HEK293 (cell line): ENCODE data around the gene DROSHA.

Experiments used
- CTCF ChIA-PET: fragments of 350-600 bp; formaldehyde crosslinking; extraction: SDS; loops from one replicate; lab custom pipeline; 2021; ENCODE audit warnings: antibody characterized with exemption; lab: Yijun Ruan, JAX
- POLR2A ChIA-PET: fragments of 300-600 bp; formaldehyde crosslinking; extraction: SDS; loops from one replicate; lab custom pipeline; 2020; ENCODE audit warnings: antibody characterized with exemption, inconsistent platforms; lab: Yijun Ruan, JAX
- H3K27ac ChIP-seq: fragments of 200-500 bp; sonication (Bioruptor generic); 2 replicates; pipeline ENCODE4 v1.5.1; 2014; ENCODE audit warnings: low read depth, low read length, control low read depth, inconsistent platforms; ENCODE audit errors: extremely low read depth
- H3K36me3 ChIP-seq, 2 experiments: fragments of 200-500 bp in 1 of 2; sonication (Bioruptor generic) in 1 of 2; 1 replicate in 1 of 2; 2 replicates in 1 of 2; pipeline ENCODE4 v1.5.1; 2014 to 2017; ENCODE audit warnings: inconsistent platforms in 2 of 2, low read length in 2 of 2; ENCODE audit not compliant: control insufficient read depth in 2 of 2, insufficient read depth in 1 of 2
- H3K4me1 ChIP-seq: fragments of 200-500 bp; sonication (Bioruptor generic); 2 replicates; pipeline ENCODE4 v1.5.1; 2014; ENCODE audit warnings: mild to moderate bottlenecking, low read length, inconsistent platforms; ENCODE audit not compliant: control insufficient read depth, insufficient read depth
- H3K4me3 ChIP-seq: 2 replicates; pipeline ENCODE4 v1.5.1; 2011; ENCODE audit warnings: low read depth, mild to moderate bottlenecking, control low read depth, low read length, moderate library complexity
- H3K9me3 ChIP-seq: fragments of 200-500 bp; sonication (Bioruptor generic); 2 replicates; pipeline ENCODE4 v1.5.1; 2014; ENCODE audit warnings: low read depth, low read length, inconsistent platforms; ENCODE audit not compliant: control insufficient read depth, insufficient read depth
- ATF2 ChIP-seq: fragments of 450-650 bp; formaldehyde crosslinking; IDR thresholded peaks from 2 replicates; pipeline ENCODE4 v1.5.1; 2016; ENCODE audit warnings: missing biosample characterization, missing genetic modification characterization, low read depth
- GLIS2 ChIP-seq: fragments of 450-650 bp; formaldehyde crosslinking; IDR thresholded peaks from 2 replicates; pipeline ENCODE4 v1.5.1; 2016; ENCODE audit warnings: missing biosample characterization, missing genetic modification characterization
- MEIS1 ChIP-seq: sonication (generic); formaldehyde crosslinking; IDR thresholded peaks from 2 replicates; pipeline ENCODE4 v1.8.1; 2022; ENCODE audit warnings: missing genetic modification reagents, mild to moderate bottlenecking, borderline replicate concordance
- SETDB1 ChIP-seq: IDR thresholded peaks from one replicate; pipeline ENCODE4 v1.6.1; 2017; ENCODE audit warnings: mild to moderate bottlenecking, low read length, moderate library complexity, mixed read lengths; ENCODE audit not compliant: insufficient read length
- ZBTB49 ChIP-seq: fragments of 450-650 bp; formaldehyde crosslinking; IDR thresholded peaks from 2 replicates; pipeline ENCODE4 v1.5.1; 2016; ENCODE audit warnings: missing biosample characterization, missing genetic modification characterization, low read depth
- ZNF146 ChIP-seq: fragments of 450-650 bp; formaldehyde crosslinking; IDR thresholded peaks from 2 replicates; pipeline ENCODE4 v1.5.1; 2016; ENCODE audit warnings: missing biosample characterization, missing genetic modification characterization
- ZNF274 ChIP-seq, 2 experiments: fragments of 200-500 bp in 1 of 2; fragments of 450-650 bp in 1 of 2; sonication (Bioruptor generic) in 1 of 2; formaldehyde crosslinking in 1 of 2; IDR thresholded peaks; 2 replicates each; pipeline versions ENCODE4 v1.5.1 to v1.6.1; 2014 to 2016; ENCODE audit warnings: borderline replicate concordance in 1 of 2, inconsistent platforms in 1 of 2, low read length in 1 of 2, missing biosample characterization in 1 of 2, missing genetic modification characterization in 1 of 2
- ZNF449 ChIP-seq: fragments of 450-650 bp; formaldehyde crosslinking; IDR thresholded peaks from 2 replicates; pipeline ENCODE4 v1.5.1; 2017; ENCODE audit warnings: missing biosample characterization, mild to moderate bottlenecking, missing genetic modification characterization, moderate library complexity
- ZNF561 ChIP-seq: fragments of 450-650 bp; IDR thresholded peaks from 2 replicates; pipeline ENCODE4 v1.5.1; 2018; ENCODE audit warnings: missing biosample characterization, missing genetic modification characterization, borderline replicate concordance
- ZNF629 ChIP-seq: fragments of 450-650 bp; formaldehyde crosslinking; IDR thresholded peaks from 2 replicates; pipeline ENCODE4 v1.5.1; 2017; ENCODE audit warnings: missing biosample characterization, missing genetic modification characterization
- ZNF776 ChIP-seq: fragments of 450-650 bp; formaldehyde crosslinking; IDR thresholded peaks from 2 replicates; pipeline ENCODE4 v1.5.0; 2017; ENCODE audit warnings: missing biosample characterization, missing genetic modification characterization, borderline replicate concordance
- ZNF785 ChIP-seq: fragments of 450-650 bp; formaldehyde crosslinking; IDR thresholded peaks from 2 replicates; pipeline ENCODE4 v1.5.1; 2016; ENCODE audit warnings: missing biosample characterization, missing genetic modification characterization
- ZNF830 ChIP-seq: fragments of 450-650 bp; IDR thresholded peaks from 2 replicates; pipeline ENCODE4 v1.5.0; 2018; ENCODE audit warnings: missing biosample characterization, missing genetic modification characterization, low read depth, mild to moderate bottlenecking, moderate library complexity
- ZNF837 ChIP-seq: fragments of 450-650 bp; formaldehyde crosslinking; IDR thresholded peaks from 2 replicates; pipeline ENCODE4 v1.5.1; 2016; ENCODE audit warnings: missing biosample characterization, missing genetic modification characterization
- ZSCAN23 ChIP-seq: fragments of 450-650 bp; formaldehyde crosslinking; IDR thresholded peaks from 2 replicates; pipeline ENCODE4 v1.5.1; 2016; ENCODE audit warnings: missing biosample characterization, missing genetic modification characterization
- TF ChIP-seq, protein P1 (sequence below): fragments of 450-650 bp; formaldehyde crosslinking; IDR thresholded peaks from 2 replicates; pipeline ENCODE4 v1.5.1; 2016; ENCODE audit warnings: missing biosample characterization, missing genetic modification characterization, borderline replicate concordance
- TF ChIP-seq, protein P2 (sequence below): fragments of 450-650 bp; formaldehyde crosslinking; IDR thresholded peaks from 2 replicates; pipeline ENCODE4 v1.5.1; 2016; ENCODE audit warnings: missing biosample characterization, missing genetic modification characterization, borderline replicate concordance
- TF ChIP-seq, protein P3 (sequence below): fragments of 450-650 bp; IDR thresholded peaks from 2 replicates; pipeline ENCODE4 v1.5.1; 2018; ENCODE audit warnings: missing biosample characterization, mild to moderate bottlenecking, missing genetic modification characterization

Gene DROSHA

DNA sequence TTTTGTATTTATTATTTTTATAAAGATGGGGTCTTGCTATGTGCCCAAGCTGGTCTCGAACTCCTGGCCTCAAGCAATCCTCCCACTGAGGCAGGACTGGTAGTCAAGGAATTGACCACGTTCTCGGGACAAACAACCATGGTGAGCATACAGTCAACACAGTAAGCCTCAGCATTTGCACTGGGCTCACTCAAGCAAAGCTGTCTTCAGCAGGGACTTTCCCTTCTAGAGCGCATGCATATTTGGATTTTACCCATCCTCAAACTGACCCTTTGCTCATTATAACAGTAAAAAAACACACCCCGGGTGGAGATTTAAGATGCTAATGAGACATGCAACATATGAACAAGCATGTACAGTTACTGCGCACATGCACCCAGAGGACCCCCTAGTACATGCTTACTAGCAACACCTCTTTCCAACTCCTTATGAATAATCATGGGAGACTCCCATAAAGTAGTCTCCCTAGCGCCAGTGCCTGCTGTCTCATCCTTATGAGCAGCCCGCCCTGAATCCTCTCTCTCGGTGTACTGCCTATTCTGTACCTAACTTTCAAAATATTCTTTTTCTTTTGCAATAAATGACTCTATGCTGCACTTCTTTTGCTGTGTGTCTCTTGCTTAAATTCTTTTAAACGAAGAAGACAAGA, 41.7 kb upstream of the DROSHA start (continued):
- TF ChIP-seq MEIS1 (CRISPR knock-in tag) (no peak), ZNF146 (no peak)
- TF ChIP-seq, protein P1, sequence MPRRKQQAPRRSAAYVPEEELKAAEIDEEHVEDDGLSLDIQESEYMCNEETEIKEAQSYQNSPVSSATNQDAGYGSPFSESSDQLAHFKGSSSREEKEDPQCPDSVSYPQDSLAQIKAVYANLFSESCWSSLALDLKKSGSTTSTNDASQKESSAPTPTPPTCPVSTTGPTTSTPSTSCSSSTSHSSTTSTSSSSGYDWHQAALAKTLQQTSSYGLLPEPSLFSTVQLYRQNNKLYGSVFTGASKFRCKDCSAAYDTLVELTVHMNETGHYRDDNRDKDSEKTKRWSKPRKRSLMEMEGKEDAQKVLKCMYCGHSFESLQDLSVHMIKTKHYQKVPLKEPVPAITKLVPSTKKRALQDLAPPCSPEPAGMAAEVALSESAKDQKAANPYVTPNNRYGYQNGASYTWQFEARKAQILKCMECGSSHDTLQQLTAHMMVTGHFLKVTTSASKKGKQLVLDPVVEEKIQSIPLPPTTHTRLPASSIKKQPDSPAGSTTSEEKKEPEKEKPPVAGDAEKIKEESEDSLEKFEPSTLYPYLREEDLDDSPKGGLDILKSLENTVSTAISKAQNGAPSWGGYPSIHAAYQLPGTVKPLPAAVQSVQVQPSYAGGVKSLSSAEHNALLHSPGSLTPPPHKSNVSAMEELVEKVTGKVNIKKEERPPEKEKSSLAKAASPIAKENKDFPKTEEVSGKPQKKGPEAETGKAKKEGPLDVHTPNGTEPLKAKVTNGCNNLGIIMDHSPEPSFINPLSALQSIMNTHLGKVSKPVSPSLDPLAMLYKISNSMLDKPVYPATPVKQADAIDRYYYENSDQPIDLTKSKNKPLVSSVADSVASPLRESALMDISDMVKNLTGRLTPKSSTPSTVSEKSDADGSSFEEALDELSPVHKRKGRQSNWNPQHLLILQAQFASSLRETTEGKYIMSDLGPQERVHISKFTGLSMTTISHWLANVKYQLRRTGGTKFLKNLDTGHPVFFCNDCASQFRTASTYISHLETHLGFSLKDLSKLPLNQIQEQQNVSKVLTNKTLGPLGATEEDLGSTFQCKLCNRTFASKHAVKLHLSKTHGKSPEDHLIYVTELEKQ: no peak

DNA sequence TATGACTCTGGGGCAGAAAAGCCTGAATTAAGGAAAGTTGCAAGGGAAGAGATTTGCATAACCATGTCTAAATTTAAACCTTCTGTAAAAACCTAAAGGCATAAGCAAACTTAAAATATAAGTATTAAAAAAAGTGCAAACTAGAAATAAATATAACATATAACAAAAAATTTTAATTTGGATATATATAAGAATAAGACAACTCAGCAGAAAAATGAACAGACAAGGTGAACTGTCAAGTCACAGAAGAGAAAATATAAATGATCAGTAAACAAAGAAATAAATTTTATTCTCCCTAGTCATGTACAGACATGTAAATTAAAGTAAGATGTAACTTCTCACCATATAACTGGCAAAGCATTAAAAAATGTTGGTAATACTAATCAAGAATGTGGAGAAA, 37.2 kb upstream of the DROSHA start:
- no peak overlapping the region for H3K4me3 ChIP-seq
- H3K27ac ChIP-seq: no peak overlapping the region
- ChIA-PET POLR2A (no interaction called here), CTCF (interaction anchor here (1.3 kb wide), 1 partner anchor 12 kb away, joined by 4 read pairs; no protein-coding TSS in a partner anchor)
- H3K4me1 ChIP-seq: no peaks in the 10 kb centered on the region
- no peaks in the 10 kb centered on the region for H3K36me3 ChIP-seq
- H3K9me3 ChIP-seq: no peaks in the 10 kb centered on the region
- TF ChIP-seq GLIS2 (tag by site-specific recombination) (no peak), ZNF274 (IDR thresholded peaks at IDR 0.05; ENCODE audit: low read length) (no peak), ZNF274 (tag by site-specific recombination; IDR thresholded peaks at IDR 0.05; ENCODE audit: borderline replicate concordance) (no peak), ZNF776 (tag by site-specific recombination) (no peak), ZNF785 (tag by site-specific recombination) (no peak), ZNF561 (tag by site-specific recombination) (no peak), ZBTB49 (tag by site-specific recombination) (no peak), ATF2 (no peak), SETDB1 (no peak), ZNF830 (tag by site-specific recombination) (no peak), MEIS1 (CRISPR knock-in tag) (no peak), ZSCAN23 (tag by site-specific recombination) (no peak), ZNF629 (no peak), ZNF449 (tag by site-specific recombination) (no peak), ZNF837 (tag by site-specific recombination) (no peak)
- TF ChIP-seq, protein P2, sequence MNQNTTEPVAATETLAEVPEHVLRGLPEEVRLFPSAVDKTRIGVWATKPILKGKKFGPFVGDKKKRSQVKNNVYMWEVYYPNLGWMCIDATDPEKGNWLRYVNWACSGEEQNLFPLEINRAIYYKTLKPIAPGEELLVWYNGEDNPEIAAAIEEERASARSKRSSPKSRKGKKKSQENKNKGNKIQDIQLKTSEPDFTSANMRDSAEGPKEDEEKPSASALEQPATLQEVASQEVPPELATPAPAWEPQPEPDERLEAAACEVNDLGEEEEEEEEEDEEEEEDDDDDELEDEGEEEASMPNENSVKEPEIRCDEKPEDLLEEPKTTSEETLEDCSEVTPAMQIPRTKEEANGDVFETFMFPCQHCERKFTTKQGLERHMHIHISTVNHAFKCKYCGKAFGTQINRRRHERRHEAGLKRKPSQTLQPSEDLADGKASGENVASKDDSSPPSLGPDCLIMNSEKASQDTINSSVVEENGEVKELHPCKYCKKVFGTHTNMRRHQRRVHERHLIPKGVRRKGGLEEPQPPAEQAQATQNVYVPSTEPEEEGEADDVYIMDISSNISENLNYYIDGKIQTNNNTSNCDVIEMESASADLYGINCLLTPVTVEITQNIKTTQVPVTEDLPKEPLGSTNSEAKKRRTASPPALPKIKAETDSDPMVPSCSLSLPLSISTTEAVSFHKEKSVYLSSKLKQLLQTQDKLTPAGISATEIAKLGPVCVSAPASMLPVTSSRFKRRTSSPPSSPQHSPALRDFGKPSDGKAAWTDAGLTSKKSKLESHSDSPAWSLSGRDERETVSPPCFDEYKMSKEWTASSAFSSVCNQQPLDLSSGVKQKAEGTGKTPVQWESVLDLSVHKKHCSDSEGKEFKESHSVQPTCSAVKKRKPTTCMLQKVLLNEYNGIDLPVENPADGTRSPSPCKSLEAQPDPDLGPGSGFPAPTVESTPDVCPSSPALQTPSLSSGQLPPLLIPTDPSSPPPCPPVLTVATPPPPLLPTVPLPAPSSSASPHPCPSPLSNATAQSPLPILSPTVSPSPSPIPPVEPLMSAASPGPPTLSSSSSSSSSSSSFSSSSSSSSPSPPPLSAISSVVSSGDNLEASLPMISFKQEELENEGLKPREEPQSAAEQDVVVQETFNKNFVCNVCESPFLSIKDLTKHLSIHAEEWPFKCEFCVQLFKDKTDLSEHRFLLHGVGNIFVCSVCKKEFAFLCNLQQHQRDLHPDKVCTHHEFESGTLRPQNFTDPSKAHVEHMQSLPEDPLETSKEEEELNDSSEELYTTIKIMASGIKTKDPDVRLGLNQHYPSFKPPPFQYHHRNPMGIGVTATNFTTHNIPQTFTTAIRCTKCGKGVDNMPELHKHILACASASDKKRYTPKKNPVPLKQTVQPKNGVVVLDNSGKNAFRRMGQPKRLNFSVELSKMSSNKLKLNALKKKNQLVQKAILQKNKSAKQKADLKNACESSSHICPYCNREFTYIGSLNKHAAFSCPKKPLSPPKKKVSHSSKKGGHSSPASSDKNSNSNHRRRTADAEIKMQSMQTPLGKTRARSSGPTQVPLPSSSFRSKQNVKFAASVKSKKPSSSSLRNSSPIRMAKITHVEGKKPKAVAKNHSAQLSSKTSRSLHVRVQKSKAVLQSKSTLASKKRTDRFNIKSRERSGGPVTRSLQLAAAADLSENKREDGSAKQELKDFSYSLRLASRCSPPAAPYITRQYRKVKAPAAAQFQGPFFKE (tag by site-specific recombination): no peak
- TF ChIP-seq, protein P3, sequence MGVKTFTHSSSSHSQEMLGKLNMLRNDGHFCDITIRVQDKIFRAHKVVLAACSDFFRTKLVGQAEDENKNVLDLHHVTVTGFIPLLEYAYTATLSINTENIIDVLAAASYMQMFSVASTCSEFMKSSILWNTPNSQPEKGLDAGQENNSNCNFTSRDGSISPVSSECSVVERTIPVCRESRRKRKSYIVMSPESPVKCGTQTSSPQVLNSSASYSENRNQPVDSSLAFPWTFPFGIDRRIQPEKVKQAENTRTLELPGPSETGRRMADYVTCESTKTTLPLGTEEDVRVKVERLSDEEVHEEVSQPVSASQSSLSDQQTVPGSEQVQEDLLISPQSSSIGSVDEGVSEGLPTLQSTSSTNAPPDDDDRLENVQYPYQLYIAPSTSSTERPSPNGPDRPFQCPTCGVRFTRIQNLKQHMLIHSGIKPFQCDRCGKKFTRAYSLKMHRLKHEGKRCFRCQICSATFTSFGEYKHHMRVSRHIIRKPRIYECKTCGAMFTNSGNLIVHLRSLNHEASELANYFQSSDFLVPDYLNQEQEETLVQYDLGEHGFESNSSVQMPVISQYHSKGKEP: no peak
